NCI-H460 (cell line): ENCODE data around the gene CPM. TPM values are rescaled to one million over a fixed set of nuclear protein-coding genes. Genes with fewer than 3 reads are reported as not detected.

Experiments
- DNase-seq: peaks from one replicate; pipeline ENCODE4 v3.0.0-alpha.2; 2016; ENCODE audit warnings: low read depth; ENCODE audit errors: extremely low read depth
- polyA plus RNA-seq: library from polyadenylated mRNA; depleted of rRNA; stranded (reverse); fragments of >200 nt; gene quantifications from 2 replicates; pipeline ENCODE4 v1.2.3, GENCODE V29; 2014; cell fraction: nucleus; rRNA removed
- total RNA-seq: library from RNA; depleted of rRNA; stranded (reverse); fragments of >200 nt; shearing (Covaris generic); gene quantifications from 2 replicates; pipeline ENCODE4 v1.2.3, GENCODE V29; 2014; rRNA removed

The CPM gene
- total RNA-seq = 1.4 and 2.7 TPM in 2 replicates
- polyA plus RNA-seq = 0.20 TPM in 1 of 2 replicates, not detected in the other

DNA sequence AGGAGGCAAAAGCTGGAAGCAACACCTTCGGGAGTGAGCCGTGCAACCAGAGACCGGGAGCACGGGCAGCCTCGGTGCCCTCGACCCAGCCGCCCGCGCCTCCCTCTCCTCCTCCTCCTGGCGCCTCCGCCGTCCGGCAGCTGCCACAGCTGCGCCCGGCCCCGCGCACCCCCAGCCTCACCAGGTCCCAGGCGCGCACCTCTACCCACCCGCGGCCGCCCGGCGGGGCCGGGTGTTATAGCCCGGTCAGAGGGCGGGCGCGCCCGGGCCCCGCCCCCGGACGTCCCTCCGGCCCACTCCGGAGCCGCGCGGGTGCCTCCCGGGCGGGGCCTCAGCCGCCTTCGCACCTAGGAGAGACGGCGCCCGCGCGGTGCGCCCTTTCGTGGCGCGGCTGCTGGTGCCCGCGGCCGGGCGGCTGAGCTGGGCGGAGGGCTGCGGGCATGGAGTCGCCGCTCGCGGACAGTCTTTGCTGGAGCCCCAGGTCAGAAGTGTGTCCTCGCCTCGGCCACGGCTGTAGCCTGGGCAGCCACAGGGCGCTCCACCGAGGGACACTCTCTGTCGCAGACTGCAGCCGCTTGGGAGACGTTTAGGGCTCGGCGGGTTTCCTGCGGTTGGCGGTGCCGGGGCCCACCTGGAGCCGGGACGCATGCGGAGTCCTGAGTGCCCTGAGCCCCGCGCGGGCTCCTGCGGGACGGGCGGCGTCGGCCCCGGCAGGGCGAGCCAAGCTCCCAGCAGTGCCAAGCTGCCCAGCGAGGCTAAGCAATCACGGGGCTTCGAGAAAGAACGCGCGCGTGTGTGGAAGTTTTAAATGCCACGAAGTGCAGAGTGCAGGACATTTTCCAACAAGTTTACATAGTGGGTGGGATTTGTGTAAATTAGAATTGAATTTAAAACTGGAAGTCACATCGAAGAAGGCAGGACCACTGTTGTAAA is at the start of gene CPM:
Gene CPM, minus strand, starts transcription at position 211 of the 933 bp plus-strand sequence. CDS start 334 bp downstream, outside the sequence.
- peak; percentile 41 for DNase-seq

DNA sequence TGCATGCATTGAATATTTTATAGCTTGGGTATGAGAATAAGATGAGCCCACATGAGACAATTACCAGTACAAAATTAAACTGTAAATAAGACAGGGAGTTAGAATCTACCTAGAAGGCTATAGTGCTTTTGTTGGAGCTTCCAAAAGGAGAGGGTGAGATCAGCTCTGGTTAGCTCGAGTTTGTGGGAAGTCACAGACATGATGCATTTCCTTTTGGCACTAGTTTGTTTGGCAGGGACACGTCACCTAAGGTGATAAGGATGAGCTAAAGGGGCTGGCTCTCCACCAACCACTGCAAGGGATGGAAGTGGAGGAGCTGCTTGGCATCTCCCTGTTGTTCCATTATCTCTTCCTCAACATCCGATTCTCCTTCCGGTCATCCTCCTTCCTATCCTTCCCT is 48.5 kb upstream of the CPM start:
- DNase-seq = no peak

DNA sequence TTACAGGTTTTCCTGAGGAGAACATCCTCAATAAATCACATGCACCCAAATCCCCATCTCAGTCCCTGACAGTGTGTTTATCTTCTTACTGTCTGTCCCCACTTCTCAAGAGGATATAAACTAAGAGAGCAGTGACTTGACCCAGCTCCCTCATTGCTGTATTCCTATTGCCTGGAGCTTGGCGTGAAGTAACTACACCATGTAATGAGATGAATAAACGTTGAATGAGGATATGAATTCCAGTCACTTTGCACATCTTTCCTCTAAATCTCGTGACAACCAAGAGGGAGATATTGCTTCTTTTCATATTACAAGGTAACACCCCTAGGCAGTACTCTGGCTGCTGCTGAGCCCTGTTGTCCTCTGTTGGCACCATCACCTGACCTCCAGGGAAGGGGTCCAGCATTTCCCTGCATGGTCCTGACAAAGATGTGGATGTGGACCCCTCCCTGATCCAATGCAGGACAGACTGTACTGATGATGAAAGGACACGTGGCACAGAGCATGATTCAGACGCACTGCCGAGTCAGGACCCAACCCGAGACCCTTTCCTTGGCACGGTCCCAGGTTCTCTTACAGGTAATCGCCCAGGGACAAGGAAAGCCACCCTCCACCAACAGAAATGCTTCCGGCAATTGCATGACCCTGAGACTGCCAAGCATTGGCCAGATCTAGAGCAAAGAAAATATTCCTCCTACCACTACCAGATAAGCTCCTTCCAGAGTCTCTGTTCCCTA is 47.7 kb upstream of the CPM start:
- no peak for DNase-seq

DNA sequence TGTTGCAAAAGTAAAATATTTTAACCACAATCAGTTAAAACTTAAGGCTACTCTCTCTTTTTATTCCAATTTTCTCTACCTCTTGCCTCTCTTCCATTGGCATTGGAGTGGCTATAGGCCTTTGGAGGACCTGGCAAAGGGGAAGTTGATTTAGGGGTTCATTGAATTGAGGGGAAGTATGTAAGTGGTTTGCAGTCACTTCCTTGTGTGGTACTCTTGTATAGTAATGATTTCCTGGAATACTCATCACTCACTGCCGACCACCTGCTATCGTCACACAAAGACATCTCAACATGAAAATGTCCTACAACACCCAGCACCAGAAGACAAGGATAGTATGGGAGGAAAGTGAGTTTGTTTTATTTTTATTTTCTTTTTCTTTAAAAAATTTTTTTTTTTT is 45.7 kb upstream of the CPM start:
- DNase-seq = no peak

DNA sequence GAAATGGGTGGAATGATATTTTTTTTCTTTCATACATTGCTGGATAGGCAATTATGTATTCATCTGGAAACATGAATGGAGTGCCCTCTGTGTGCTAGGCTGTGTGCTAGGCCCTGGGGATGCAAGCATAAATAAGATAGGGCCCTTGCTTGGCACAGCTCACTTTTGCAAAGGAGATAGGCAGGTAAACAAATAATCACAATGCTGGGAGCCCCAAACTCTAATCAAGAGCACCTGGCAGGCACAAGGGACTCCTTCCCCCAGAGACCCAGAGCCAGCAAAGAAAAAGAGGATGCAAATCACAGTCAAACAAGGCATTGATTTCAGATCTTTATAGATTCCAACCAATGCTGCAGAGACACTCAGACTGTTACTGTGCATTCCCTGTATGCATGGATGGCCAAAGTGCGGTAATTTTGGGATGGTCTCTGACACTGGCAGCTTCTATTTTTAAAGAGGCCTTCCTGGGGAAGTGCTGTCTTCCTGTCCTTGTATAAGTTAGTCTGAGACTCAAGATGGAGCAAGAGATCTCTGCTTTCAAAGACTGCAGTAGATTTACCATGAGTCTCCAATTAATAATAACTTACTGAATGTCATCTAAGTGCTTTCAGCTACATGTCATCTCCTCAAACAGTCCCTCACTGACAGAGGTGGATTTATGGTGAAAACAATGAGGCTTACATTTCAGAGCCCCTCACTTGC is 45.1 kb upstream of the CPM start:
- DNase-seq = no peak

DNA sequence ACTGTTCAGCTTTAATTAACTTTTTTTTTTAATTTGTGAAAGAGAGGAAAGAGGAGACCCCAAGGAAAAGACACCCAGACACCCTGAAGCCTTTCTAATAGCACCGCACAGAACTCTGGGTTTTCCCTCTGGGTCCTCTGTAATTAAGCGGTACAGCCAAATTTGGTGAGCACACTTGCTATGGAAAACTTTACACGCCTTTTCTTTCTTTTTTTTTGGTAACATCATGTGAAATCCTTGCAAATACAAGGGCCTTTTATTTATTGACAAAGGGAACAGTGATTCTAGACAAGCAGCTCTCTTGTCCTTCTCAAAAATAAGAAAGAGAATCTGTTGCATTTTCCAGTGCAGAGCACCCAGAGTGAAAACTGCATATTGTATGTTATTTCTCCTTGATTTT is 44.4 kb upstream of the CPM start:
- DNase-seq = no peak

DNA sequence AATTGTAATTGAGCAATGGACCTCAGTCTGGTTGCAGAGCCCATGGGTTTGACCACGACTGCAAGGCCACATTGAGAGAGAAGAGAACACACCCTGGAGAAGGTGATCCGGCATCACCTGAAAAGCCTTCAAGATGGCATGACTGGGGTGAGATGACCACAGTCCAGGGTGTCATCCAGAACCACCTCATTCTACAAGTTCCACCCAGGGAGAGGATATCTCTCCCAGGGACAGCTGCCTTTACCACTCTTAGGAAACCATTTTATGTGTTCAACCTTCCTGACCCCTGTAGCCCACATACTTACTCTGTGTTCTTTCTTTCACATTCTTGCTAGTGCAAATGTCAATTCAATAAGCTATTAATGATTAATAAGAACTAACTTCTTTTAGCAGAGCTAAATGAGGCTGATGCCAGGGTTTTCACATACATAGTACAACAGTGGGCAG is 43.4 kb upstream of the CPM start:
- no peak for DNase-seq

DNA sequence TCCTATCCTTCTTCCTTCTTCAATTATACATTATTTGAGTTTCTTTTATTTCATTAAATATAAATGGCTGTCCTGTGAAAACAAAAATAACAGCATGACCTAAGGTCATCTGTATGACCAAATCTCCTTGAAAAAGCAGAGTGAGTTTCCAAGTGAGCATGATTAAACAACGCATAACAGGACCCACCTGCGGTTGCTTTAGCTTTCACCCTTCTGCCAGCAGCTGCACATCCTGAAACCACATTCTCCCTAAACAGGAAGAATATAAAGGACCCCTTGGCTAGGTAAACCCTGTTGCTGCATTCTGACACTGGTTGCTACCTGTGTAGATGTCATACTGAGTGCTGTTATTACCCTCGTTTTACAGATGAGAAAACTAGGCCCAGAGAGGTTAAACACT is 42.8 kb upstream of the CPM start:
- DNase-seq = no peak

DNA sequence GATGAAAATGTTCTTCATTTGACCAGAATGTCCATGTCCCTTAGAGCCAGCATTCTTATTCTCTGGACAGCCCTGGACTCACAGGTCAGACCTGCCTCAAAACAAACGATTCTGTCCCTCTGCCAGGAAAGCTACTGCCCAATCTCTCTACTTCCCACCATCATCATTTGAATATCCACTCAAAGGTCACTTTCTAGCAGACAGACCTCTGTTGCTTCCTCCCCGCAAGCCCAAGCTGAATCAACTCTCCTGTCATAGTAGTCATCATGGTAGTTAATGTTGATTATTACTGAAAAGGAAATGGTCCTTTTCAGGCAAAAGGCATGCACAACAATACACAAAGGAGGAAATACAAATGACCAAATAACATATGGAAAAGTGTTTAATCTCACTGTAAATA is 39.6 kb upstream of the CPM start:
- DNase-seq = no peak

DNA sequence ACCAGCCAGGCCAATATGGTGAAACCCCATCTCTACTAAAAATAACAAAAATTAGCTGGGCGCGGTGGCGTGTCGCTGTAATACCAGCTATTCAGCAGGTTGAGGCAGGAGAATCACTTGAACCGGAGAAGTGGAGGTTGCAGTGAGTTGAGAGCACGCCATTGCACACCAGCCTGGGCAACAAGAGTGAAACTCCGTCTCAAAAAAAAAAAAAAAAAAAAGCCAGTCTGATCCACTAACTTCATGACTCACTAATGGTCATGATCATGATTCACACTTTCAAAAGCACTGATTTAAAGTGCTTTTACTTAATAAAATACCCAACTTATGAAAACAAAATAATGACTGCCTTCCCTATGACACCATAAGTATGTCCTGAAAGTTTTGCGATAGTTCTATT is 38.4 kb upstream of the CPM start:
- DNase-seq = no peak

DNA sequence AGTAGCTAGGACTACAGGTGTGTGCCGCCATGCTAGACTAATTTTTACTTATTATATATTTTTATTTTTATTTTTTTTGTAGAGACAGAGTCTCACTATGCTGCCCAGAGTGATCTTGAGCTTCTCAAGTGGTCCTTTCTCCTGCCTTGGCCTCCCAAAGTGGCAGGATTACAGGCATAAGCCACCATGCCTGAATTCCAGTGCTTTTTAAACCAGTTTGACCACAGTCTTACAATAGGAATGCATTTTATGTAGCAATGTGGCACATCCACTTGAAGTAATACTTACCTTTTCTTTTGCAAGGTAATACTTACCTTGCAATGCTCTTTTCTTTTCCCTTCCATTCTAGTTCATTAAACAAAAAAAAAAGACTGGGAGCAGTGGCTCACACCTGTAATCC is 38.0 kb upstream of the CPM start:
- no peak for DNase-seq

DNA sequence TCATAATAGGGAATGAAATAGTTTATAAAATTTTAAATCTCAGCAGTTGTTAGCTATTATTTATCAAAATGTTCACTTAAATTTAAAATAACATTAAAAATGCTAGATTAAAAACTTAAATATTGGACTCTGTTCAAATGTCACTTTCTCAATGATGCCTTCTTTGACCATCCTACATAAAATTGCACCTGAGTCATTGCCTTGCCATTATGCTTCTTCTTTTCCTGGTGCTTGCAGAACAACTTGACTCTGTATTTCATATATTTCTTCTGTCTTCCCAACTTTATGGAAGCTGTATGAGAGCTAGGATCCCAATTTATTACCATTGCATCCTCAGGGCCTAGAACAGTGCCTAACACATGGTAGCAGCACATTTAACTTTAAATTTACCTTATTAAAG is 37.3 kb upstream of the CPM start:
- DNase-seq = no peak

DNA sequence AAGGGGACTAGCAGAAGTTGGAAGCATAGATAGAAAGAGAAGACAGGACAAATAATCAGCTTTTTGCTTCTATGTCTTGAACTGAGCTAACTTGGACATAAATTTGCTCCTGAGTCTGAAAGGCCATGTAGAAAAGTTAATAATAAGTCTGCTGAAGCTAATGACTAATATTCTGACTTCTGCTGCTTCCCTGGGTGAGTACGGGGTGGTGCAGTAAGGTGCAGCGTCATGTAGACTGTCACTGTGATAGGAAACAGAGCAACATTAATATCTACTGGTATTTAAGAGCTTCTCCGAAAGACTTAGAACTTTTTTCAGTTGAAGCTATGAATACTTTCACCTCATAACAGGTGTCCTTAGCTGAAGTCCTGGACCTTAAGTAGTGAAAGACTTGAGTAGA is 34.1 kb upstream of the CPM start:
- no peak for DNase-seq

DNA sequence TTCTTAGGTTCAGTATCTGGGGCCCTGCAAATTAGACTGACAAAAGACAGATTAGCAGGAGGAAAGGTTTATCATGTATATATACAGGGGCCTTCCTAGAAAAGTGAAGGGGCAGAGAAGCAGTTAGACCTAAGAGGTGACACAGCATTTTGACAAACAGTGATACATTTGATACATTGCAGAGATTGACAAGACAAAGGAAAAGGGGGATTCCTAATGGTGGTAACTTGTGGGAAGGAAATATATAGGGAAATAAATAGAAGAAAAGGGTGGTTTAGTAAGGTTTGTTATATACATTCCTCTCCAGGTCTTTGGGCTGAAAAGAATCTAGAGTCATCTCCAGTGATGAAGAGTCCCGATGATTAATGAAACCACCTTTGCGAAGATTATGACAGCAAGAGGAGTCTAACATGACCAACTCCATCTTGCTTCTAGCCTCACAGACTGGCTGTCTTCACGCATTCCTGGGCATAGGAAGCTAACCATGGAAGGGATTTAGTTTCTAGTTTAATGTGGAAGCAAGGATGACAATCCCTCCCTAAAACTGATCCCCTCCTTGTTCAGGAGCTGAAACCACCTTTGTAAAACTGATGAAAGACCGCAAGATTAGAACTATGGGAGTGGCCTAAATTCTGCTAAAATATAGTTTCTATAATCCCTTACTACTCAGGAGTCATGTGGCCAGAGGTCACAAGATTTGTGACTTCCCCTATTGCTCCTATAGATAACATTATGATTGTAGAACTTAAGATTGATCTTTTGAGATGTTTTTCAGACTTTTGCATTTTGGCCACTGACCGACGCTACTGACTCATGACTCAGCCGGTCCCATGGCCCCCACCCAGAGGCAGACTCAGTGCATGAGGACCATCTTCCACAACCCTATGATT is 31.1 kb upstream of the CPM start:
- DNase-seq = no peak

DNA sequence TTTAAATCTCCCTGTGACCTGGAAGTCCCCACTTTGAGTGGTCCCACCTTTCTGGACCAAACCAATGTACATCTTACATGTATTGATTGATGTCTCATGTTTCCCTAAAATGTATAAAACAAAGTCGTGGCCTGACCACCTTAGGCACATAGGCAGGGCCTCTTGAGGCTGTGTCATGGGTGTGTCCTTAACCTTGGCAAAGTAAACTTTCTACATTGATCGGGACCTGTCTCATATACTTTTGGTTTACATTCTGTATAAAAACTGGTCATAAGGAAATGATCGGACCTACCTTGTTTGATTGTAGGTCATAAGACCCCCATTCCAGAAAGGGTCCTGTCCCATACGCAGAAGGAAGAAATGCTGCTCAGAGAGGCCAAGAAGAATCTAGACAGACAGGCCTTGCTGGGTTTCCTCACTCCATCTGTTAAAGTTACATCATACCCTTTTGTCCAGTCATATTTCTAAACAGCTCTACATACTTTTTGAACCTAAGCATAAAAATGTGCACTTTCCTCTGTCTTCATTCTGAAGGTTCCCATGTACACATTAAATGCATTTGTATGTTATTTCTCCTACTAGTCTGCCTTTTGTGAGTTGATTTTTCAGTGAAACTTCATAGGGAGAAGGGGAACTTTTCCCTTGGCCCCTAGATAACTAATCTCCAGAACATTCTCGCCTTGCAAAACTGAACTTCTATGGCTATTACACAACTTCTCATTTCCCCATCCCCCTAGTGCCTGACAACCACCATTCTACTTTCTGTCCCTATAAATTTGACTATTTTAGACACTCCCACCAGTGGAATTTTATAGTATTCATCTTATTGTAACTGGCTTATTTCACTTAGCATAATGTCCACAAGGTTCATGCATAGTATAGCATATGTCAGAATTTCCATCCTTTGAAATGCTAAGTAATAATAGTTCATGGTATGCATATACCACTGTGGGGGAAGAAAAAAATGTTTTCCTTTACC is 30.2 kb upstream of the CPM start:
- no peak for DNase-seq

DNA sequence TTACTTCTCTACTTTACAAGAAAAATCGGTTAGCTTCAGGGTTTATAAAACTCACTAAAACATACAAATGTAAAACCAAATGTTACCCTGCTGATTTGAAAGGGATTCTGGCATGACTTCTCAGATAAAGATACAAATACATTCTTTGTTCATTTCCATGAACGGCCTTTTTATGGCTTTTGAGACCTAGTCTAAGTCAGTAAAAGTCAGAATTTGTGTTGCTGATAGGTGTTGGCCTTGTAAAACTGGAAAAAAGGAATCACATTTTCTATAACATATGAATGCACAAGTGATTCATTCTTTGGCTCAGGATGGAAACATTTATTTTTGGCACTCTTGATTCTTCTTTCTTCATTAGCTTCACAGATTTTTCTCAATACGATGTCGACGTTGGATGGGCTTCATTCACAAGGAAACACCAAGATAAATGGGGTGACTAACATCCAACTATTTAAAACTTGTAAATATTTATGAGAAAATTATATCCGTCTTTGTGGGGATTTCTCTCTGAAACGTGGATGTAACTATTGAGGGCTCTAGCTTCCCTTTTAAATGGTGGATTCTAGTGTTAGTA is 27.0 kb upstream of the CPM start:
- no peak for DNase-seq

DNA sequence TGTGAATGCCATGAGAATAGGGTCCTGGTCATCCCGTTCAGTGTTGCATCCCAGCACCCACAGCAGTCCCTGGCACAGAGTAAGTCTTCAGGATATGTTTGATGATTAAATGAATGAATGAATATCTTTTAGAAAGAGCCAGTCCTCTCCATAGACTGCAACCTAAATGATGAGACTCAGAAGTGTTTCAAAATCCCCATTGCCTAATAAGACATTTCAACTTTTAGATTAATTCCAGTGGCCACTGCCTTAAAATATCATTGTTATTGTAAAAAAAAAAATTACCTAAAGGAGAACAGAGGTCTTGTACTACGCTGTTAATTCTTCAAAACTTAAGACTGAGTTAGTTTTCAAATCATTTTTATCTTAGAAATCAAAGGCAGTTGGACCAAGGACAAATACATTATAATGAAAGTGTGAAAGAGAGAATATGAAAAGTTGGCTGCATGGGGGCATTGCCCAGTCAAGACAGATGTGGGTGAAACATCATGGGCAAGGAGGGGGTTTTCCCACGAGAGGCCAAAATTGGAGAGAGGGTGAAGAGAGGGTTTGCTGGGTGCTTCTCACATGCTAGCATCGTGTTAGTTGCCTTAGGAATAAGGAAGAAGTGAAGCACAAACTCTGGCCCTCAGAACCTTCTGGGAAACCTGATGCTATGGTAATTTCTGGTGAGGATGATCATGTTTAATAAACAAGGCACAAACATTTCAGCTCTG is 26.3 kb upstream of the CPM start:
- DNase-seq = no peak

DNA sequence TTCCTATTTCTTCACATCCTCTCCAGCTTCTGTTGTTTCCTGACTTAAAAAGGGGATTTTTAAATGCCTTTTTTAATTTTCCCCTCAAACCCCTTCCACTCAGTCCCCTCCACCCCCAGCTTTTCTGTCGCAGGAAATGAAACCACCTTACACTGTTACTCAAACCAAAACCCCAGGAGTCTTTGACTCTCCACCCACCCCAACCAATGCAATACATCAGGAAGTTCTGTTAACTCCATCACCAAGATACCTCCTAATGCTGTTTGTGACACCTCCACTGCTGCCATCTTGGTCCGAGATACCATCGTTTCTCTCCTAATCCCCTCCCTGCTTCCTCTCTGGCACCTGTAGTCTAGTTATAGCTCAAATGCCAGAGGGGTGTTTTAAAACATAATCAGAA is 25.4 kb upstream of the CPM start:
- DNase-seq = no peak
